H7 (cell line): ENCODE data around the gene TBRG1. TPM values are rescaled to one million over a fixed set of nuclear protein-coding genes. Genes with fewer than 3 reads are reported as not detected.

Experiments
- DNase-seq: peaks from one replicate; pipeline ENCODE4 v3.0.0; 2012
- H3K27me3 ChIP-seq: 2 replicates; pipeline ENCODE4 v1.6.0; 2011; ENCODE audit warnings: mild to moderate bottlenecking, low read length; ENCODE audit not compliant: control insufficient read depth, insufficient read depth
- H3K36me3 ChIP-seq: replicated peaks from 2 replicates; pipeline ENCODE4 v1.5.1; 2011; ENCODE audit warnings: low read length; ENCODE audit not compliant: control insufficient read depth, insufficient read depth
- H3K4me3 ChIP-seq: 2 replicates; pipeline ENCODE4 v1.5.1; 2011; ENCODE audit warnings: low read depth, mild to moderate bottlenecking, control low read depth, low read length, moderate library complexity; ENCODE audit not compliant: insufficient read depth
- total RNA-seq: library from RNA; depleted of rRNA; stranded (reverse); fragments of >200 nt; shearing (Covaris generic); gene quantifications from 2 replicates; pipeline ENCODE4 v1.2.3, GENCODE V29; 2014; rRNA removed

TBRG1 gene, protein sequence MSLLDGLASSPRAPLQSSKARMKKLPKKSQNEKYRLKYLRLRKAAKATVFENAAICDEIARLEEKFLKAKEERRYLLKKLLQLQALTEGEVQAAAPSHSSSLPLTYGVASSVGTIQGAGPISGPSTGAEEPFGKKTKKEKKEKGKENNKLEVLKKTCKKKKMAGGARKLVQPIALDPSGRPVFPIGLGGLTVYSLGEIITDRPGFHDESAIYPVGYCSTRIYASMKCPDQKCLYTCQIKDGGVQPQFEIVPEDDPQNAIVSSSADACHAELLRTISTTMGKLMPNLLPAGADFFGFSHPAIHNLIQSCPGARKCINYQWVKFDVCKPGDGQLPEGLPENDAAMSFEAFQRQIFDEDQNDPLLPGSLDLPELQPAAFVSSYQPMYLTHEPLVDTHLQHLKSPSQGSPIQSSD
- total RNA-seq: 21.1 and 26.2 TPM in 2 replicates

DNA sequence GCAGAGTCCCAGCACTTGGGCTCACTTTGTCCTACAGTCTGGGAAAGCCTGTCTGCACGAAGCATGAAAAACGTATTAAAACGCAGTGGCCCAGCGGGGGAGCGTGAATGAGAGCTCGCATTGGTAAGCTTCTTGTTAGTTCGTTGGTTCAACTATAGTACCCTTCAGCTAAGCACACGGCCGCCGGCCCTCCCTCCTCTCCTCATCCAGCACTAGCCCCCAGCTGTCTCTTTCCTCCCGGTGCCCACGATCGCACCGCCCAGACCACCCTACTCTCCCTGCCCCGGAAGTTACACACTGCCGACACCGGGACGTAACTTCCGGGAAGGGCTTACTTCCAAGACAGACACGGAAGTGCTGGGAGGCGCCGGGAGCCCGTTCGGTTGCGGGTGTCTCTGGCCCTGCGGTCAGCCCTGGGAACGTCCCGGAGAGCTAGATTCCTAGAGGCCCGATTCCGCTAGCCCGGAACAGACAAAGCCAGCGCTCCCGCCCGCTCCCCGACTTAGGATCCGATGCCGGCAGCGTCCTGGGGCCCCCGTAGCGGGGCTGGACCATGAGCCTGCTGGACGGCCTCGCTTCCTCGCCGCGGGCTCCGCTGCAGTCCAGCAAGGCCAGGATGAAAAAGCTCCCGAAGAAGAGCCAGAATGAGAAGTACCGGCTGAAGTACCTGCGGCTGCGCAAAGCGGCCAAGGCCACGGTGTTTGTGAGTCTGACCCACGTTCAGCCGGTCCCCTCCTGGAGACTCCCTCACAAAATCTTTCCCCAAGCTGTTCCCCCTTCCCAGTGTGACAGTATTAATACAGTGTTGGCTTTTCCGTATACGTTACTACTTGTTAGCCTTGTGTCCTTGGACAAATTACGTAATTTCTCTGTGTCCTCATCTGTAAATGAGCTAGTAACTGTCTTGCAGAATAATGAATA is at the start of gene TBRG1:
TSS of gene TBRG1 (plus strand) at position 334 of the 921 bp plus-strand sequence. CDS start at position 554, 220 bp downstream.
- Histone ChIP-seq H3K4me3 (peak within 1 kb of the TSS; percentile 90), H3K27me3 (no peaks in the 10 kb centered on the region; the same call in 1 of the 2 replicates), H3K36me3 (peaks cover 16% of the 10 kb centered on the region)
- peak; percentile 92 for DNase-seq

DNA sequence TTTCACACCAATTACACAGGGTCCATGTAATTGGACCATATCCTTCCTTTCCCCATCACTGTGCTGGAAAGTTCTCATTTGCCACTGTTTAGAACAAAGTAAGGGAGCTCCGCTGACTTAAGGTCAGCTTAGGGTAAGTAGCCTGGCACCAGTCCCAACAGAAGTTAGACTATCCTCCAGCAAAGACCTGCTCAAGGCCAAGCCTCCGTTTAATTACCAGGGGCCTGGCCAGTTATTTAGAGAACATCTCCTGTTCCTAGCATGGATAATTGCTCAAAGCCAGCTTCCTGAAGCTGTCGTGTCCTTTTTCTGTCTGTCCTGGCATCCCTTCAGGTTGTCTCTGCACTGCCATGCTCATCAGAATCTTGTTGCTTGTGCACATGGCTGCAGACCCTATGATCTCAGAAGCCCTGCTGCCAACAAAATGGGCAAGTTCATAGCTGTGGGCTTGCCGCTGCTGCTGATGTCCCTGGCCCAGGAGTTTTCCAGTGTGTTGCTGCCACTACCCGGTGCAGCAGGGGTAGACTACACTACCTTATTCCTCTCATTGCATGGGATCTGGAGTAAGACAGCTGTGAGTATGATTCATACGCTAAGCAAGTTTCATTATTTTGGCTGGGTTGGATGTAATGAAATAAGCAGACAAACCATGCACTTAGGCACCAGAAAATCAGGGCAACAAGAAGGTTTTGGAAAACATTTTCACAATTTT is 44.8 kb upstream of the TBRG1 start:
- DNase-seq: no peak
- H3K4me3 ChIP-seq: no peak overlapping the region
- H3K36me3 ChIP-seq: no peaks in the 10 kb centered on the region
- no peaks in the 10 kb centered on the region for H3K27me3 ChIP-seq

DNA sequence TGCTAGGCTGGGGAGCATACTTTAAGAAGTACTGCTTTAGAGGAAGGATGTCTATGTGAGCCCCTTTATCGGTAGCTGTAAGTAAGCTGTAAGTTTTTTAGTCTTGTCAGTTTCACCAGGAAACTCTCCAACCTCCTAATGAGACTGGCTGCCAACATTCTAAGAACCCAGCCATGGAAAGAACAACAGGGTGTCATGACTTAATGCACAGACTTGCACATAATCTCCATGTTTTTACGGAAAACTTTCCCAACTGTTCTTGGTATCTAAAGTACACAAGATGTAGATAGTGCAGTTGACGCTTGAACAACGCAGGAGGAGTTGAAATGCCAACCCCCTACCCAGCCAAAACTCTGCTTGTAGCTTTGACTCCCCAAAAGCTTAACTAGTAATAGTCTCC is 43.9 kb upstream of the TBRG1 start:
- H3K4me3 ChIP-seq: no peak overlapping the region
- no peak for DNase-seq
- no peaks in the 10 kb centered on the region for H3K27me3 ChIP-seq
- no peaks in the 10 kb centered on the region for H3K36me3 ChIP-seq

DNA sequence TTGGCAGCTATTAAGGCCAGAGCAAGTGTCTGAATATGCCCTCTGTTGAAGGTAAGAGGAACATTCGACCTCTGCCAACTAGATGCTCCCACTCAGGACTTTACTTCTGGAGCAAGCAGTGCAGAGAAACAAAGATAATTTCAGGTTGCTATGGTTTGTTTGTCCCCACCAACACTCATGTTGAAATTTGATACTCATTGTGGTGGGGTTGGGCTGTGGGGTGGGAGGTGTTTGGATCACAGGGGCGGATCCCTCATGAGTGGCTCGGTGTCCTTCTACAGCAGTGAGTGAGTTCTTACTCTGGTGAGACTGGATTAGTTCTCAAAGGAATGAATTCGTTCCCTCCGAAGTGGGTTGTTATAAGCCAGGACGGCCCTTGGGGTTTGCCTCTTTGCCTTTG is 40.8 kb upstream of the TBRG1 start:
- no peaks in the 10 kb centered on the region for H3K27me3 ChIP-seq
- no peaks in the 10 kb centered on the region for H3K36me3 ChIP-seq
- no peak for DNase-seq
- H3K4me3 ChIP-seq: no peak overlapping the region

DNA sequence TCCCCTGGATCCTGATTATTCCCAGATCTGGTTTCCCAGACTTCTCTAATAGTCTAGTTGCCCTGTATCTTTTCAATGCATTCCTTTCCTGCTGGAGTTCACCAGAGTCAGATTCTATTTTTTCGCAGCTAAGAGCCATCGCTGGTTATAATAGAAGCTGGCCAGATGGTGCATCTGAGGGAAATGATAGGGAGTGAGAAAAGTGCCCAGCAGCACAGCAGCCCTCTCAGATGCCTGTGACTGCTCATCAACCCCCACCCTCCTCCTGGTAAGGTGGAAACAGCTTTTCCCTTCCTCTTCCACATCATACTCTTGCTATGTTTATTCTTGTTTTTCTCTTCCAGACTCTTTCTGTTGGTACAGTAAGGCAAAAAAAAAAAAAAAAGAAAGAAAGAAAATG is 40.1 kb upstream of the TBRG1 start:
- no peak for DNase-seq
- Histone ChIP-seq H3K4me3 (no peak overlapping the region), H3K27me3 (no peaks in the 10 kb centered on the region), H3K36me3 (no peaks in the 10 kb centered on the region)

DNA sequence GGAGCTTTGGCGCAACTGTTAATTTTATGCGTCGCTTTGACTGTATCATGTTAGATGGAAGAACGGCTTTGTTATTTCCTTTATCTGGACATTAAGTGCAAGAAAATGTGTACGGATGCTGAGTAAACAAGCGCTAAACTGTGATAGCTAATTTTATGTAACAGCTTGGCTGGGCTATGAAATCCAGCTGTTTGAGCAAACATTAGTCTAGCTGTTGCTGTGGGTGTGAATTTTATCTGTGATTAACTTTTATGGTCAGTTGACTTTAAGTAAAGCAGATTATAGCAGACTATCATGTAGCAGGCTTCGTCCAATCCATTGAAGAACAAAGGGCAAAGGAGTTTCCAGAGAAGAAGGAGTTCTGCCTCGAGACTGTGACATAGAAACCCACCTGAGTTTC is 38.9 kb upstream of the TBRG1 start:
- H3K27me3 ChIP-seq: no peaks in the 10 kb centered on the region
- H3K36me3 ChIP-seq: no peaks in the 10 kb centered on the region
- no peak overlapping the region for H3K4me3 ChIP-seq
- DNase-seq: no peak

DNA sequence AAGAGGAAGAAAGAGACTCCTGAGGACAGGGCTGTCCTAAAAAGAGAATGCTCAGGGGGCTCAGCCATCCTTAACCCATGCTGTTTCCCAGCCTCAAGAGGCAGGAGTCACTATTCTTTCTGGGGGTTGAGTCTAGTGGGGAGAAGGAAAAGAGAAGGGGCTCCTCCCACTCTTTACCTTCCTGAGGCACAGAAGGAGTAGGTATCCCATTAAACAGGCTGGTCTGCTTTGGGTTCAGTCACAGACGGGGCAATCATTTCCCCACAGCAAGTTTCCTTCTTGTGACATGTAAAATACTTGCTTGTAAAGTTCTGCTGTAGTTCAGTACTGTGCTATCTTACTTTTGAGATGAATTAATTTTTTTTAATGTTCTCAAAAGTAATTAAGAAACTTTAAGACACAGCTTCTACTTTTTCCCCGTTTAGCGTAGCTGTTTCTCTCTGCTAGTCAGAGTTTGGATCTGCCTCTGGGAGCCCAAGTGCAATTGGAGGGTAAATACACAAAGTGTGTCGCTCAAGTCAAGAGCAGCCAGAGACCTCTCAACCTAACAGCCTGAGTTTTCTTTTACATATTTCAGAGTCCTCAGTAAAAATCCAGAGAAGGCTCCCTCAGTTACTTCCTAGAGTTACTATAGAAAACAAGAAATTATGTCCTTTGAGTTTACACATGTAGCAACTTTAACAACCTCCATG is 37.8 kb upstream of the TBRG1 start:
- Histone ChIP-seq H3K36me3 (no peaks in the 10 kb centered on the region), H3K27me3 (no peaks in the 10 kb centered on the region), H3K4me3 (no peak overlapping the region)
- DNase-seq: no peak

DNA sequence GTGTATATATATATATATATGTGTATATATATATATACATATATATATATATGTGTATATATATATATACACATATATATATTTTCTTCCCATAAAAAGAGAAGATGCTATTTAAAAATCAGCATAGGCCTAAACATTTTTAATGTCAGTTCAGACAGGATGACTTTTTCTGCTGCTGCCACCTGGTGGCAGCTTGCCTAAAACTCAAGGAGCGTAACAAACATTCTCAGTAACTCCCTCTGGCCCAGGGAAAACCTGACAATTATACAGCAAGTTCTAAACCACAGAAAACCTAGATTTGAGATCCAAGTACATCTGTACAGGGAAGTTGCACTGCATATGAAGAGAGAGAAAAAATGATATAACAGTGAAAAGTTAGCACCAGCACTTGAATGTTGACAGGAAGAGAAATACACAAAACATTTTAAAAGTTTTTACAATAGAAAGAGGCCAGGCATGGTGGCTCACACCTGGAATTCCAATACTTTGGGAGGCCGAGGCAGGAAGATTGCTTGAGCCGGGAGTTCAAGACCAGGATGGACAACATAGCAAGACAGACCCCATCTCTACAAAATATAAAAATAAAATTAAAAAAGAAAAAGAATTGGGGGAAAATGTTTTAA is 36.3 kb upstream of the TBRG1 start:
- Histone ChIP-seq H3K4me3 (no peak overlapping the region), H3K36me3 (no peaks in the 10 kb centered on the region), H3K27me3 (no peaks in the 10 kb centered on the region)
- DNase-seq: peak; percentile 26

DNA sequence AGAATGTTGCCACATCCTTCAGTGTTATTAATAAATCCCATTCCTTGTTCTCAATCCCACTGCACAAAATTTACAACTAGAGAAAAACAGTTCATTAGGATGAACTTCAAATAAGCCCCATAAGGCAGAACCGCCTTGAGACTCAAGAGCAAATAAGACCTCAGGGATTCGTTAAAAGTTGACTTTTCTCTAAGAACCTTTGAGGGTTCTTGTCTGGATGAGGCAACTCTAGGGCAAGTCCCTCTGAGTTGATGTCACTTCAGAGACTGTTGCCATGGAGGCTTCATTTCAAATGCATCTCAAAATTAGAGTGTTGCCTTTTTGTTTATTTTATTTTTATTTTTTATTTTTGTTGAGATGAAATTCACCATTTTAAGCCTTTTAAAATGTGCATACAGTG is 31.2 kb upstream of the TBRG1 start:
- Histone ChIP-seq H3K4me3 (no peak overlapping the region), H3K27me3 (no peaks in the 10 kb centered on the region), H3K36me3 (no peaks in the 10 kb centered on the region)
- DNase-seq: no peak

DNA sequence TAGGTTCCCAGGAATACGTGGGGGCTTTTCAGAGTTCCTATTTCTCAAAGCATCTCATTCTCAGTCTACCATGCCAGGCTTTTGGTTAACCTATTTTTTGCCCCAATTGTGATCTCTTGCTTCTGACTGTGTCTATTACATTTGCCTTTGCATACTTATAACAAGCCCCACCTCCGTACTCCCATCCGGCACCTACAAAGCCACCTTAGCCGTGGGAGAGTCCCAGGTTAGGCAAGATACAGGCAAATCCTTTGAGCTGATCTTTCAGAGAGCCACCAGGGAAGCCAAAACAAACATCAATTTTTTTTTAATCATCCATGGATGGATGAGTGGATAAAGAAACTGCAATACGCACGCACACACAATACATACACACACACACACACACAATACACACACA is 30.0 kb upstream of the TBRG1 start:
- no peaks in the 10 kb centered on the region for H3K36me3 ChIP-seq
- H3K27me3 ChIP-seq: no peaks in the 10 kb centered on the region
- DNase-seq: no peak
- H3K4me3 ChIP-seq: no peak overlapping the region

DNA sequence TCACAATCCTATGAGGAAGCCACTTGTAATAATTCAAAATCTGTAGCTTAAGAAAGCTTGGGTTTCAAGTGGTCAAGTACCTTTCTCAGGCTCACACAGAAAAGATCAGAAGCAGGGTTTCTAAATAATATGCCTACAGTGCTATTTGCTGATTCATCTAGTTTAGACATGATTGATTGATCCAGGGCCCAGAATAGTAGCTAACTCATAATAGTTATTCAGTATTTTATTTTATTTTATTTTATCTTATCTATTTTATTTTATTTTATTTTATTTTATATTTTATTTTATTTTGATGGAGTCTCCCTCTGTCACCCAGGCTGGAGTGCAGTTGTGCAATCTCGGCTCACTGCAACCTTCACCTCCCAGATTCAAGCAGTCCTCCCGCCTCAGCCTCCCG is 27.4 kb upstream of the TBRG1 start:
- no peak for DNase-seq
- Histone ChIP-seq H3K4me3 (no peak overlapping the region), H3K36me3 (no peaks in the 10 kb centered on the region), H3K27me3 (no peaks in the 10 kb centered on the region)

DNA sequence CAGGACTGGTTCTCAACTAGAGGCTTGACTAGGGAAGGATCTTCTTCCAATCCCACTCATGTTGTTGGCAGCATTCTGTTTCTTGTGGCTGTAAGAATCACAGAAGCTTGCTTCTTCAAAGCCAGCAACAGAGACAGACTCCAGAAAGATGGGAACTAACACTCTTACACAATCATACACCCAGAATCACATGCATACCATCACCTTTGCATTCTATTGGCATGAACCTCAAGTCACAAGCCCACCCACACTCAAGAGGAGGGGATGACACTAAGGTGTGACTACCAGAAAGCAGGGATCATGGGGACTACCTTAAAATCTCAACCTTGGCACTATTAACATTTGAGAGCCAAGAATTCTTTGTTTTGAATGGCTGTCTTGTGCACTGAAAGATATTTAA is 25.0 kb upstream of the TBRG1 start:
- Histone ChIP-seq H3K27me3 (no peaks in the 10 kb centered on the region), H3K4me3 (no peak overlapping the region), H3K36me3 (no peaks in the 10 kb centered on the region)
- no peak for DNase-seq

DNA sequence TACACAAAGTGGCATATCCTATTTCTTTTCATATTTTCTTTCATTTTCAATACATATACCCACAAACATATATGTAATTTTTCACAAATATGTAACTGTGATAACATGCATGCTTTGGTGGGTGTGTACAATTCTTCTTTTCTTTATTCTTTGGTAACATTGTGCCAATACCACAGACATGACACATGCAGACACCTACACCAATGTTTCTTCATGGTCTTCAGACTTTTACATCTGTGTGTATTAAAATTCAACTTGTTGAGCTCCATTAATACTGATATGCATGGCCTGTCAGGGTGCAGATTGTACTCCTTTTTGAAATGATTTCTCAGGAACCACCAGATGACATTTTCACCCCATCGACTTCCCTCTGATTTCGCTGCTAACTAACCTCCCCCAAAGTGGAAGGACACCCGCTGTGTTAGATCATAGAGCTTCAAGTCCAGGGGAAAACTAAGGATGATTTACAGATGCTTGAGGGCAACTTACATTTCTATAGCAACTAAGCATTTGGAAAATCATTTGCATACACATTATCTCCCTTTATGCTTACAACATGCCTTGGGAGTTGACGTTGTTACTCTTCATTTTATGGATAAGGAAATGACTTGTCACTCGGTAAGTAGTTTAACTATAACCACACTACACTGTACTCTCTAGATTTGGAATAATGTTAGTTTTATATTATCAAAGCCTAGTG is 21.9 kb upstream of the TBRG1 start:
- H3K4me3 ChIP-seq: no peak overlapping the region
- H3K36me3 ChIP-seq: no peaks in the 10 kb centered on the region
- DNase-seq: no peak
- no peaks in the 10 kb centered on the region for H3K27me3 ChIP-seq
